OCI-LY1 (cell line): ENCODE measurements around the gene PRCD.

ENCODE experiments used
- H2AFZ ChIP-seq: fragments of 200-600 bp; sonication (generic), shearing (Covaris generic); 2 replicates; pipeline ENCODE4 v1.6.0; 2014; ENCODE audit warnings: antibody characterized with exemption, mild to moderate bottlenecking, low read length
- H3F3A ChIP-seq: fragments of 200-600 bp; sonication (generic), shearing (Covaris generic); 2 replicates; pipeline ENCODE4 v1.6.0; 2014; ENCODE audit warnings: mild to moderate bottlenecking, antibody characterized with exemption, low read length, moderate library complexity; ENCODE audit not compliant: insufficient read depth
- H3K27ac ChIP-seq: fragments of 200-600 bp; sonication (generic); 2 replicates; pipeline ENCODE4 v1.5.1; 2014; ENCODE audit warnings: low read length, mixed run types, mild to moderate bottlenecking, low read depth; ENCODE audit not compliant: poor library complexity, severe bottlenecking
- H3K27me3 ChIP-seq: fragments of 200-600 bp; sonication (generic); 2 replicates; pipeline ENCODE4 v1.6.0; 2014; ENCODE audit warnings: antibody characterized with exemption, mild to moderate bottlenecking, low read length, moderate library complexity; ENCODE audit not compliant: insufficient read depth
- H3K36me3 ChIP-seq: fragments of 200-600 bp; sonication (generic); 2 replicates; pipeline ENCODE4 v1.6.1; 2014; ENCODE audit warnings: mild to moderate bottlenecking, antibody characterized with exemption, low read length, moderate library complexity, mixed read lengths; ENCODE audit not compliant: insufficient read depth
- H3K4me1 ChIP-seq: fragments of 200-600 bp; sonication (generic); 2 replicates; pipeline ENCODE4 v1.5.1; 2014; ENCODE audit warnings: mild to moderate bottlenecking, low read length, moderate library complexity; ENCODE audit not compliant: insufficient read depth, severe bottlenecking
- H3K4me2 ChIP-seq: fragments of 200-600 bp; sonication (generic), shearing (Covaris generic); 2 replicates; pipeline ENCODE4 v1.6.1; 2014; ENCODE audit warnings: low read length
- H3K4me3 ChIP-seq: fragments of 200-600 bp; sonication (generic); 2 replicates; pipeline ENCODE4 v1.5.1; 2014; ENCODE audit warnings: low read length, low read depth, mild to moderate bottlenecking, mixed read lengths; ENCODE audit not compliant: poor library complexity, severe bottlenecking
- H3K79me2 ChIP-seq: fragments of 200-600 bp; shearing (Covaris generic); 2 replicates; pipeline ENCODE4 v1.6.1; 2016; ENCODE audit warnings: mixed run types, low read length, mixed read lengths; ENCODE audit not compliant: insufficient read depth
- H3K9ac ChIP-seq: fragments of 200-600 bp; sonication (generic), shearing (Covaris generic); 2 replicates; pipeline ENCODE4 v1.6.1; 2014; ENCODE audit warnings: mild to moderate bottlenecking, low read length, mixed read lengths
- H3K9me2 ChIP-seq: fragments of 200-600 bp; sonication (generic), shearing (Covaris generic); 2 replicates; pipeline ENCODE4 v1.6.1; 2014; ENCODE audit warnings: low read depth, mild to moderate bottlenecking, low read length, mixed read lengths
- H3K9me3 ChIP-seq: fragments of 200-600 bp; shearing (Covaris generic); 2 replicates; pipeline ENCODE4 v1.6.1; 2014; ENCODE audit warnings: low read length, mixed read lengths
- H4K20me1 ChIP-seq: fragments of 200-600 bp; sonication (generic), shearing (Covaris generic); 2 replicates; pipeline ENCODE4 v1.6.0; 2016; ENCODE audit warnings: mild to moderate bottlenecking, low read length; ENCODE audit not compliant: insufficient read depth
- EZH2 ChIP-seq: fragments of 200-600 bp; sonication (generic), shearing (Covaris generic); IDR thresholded peaks from 2 replicates; pipeline ENCODE4 v1.8.0; 2017; ENCODE audit warnings: borderline replicate concordance, mixed run types, mild to moderate bottlenecking, antibody characterized with exemption, low read length, moderate library complexity, mixed read lengths
- TF ChIP-seq, protein P1 (sequence below): fragments of 200-600 bp; sonication (generic), shearing (Covaris generic); IDR thresholded peaks from 2 replicates; pipeline ENCODE4 v1.5.1; 2017; ENCODE audit warnings: mild to moderate bottlenecking, antibody characterized with exemption, low read length, moderate library complexity, mixed read lengths

The PRCD gene

DNA sequence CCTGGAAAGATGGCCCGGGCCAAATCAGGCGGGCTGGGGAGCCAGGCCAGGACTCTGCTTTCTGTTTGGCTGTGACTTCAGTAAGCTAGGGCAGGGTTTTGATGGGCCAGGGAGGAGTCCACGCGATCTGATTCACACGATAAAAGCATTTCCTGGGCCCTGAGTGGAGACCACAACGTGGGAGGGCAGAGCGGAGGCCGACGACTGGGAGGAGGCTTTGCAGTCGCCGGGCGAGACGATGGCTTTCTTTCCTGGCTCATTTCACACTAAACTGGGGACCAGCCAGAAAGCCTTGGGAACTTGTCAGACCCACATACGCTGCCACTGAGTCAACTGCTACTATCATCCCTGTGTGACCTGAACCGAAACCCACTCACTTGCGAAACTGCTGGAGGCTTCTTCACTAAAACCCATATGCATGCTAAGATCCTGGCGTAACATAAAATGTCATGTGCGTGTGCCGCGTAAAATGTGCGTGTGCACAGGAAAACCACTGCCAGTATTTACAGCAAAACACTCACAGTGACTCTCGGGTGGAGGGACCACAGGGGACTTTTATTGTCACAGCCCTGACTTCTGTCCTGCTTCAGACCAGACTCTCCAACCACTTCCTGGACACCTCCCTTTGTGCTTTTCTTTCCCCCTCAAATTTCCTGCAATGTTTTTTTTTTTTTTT, 24.4 kb upstream of the PRCD start:
- H3K9ac ChIP-seq: no peak overlapping the region
- H2AFZ ChIP-seq: no peak overlapping the region
- no peak overlapping the region for H3K27ac ChIP-seq

GRCh38 chr17:76517638-76518038, 22.2 kb upstream of the PRCD start:
- TF ChIP-seq EZH2: no peak
- TF ChIP-seq, protein P1, sequence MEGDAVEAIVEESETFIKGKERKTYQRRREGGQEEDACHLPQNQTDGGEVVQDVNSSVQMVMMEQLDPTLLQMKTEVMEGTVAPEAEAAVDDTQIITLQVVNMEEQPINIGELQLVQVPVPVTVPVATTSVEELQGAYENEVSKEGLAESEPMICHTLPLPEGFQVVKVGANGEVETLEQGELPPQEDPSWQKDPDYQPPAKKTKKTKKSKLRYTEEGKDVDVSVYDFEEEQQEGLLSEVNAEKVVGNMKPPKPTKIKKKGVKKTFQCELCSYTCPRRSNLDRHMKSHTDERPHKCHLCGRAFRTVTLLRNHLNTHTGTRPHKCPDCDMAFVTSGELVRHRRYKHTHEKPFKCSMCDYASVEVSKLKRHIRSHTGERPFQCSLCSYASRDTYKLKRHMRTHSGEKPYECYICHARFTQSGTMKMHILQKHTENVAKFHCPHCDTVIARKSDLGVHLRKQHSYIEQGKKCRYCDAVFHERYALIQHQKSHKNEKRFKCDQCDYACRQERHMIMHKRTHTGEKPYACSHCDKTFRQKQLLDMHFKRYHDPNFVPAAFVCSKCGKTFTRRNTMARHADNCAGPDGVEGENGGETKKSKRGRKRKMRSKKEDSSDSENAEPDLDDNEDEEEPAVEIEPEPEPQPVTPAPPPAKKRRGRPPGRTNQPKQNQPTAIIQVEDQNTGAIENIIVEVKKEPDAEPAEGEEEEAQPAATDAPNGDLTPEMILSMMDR: no peak
- no peak overlapping the region for H3K4me2 ChIP-seq
- H3K79me2 ChIP-seq: no peaks in the 10 kb centered on the region
- no peak overlapping the region for H2AFZ ChIP-seq
- H3K9me3 ChIP-seq: no peaks in the 10 kb centered on the region
- H3K9me2 ChIP-seq: no peaks in the 10 kb centered on the region
- H3K9ac ChIP-seq: no peak overlapping the region
- no peaks in the 10 kb centered on the region for H3F3A ChIP-seq
- no peaks in the 10 kb centered on the region for H3K36me3 ChIP-seq
- H3K27me3 ChIP-seq: no peaks in the 10 kb centered on the region; the same call in 1 of the 2 replicates
- H4K20me1 ChIP-seq: no peaks in the 10 kb centered on the region
- H3K27ac ChIP-seq: no peak overlapping the region
- H3K4me3 ChIP-seq: no peak overlapping the region
- peaks cover 4% of the 10 kb centered on the region for H3K4me1 ChIP-seq

More for the DNA sequence above, 24.4 kb upstream of the PRCD start:
- Histone ChIP-seq H3K4me3 (no peak overlapping the region), H3K27me3 (no peaks in the 10 kb centered on the region; the same call in 1 of the 2 replicates), H3F3A (no peaks in the 10 kb centered on the region), H3K79me2 (no peaks in the 10 kb centered on the region), H3K9me3 (no peaks in the 10 kb centered on the region), H4K20me1 (no peaks in the 10 kb centered on the region), H3K4me1 (peaks cover 4% of the 10 kb centered on the region), H3K36me3 (no peaks in the 10 kb centered on the region), H3K4me2 (no peak overlapping the region; the same call in 1 of the 2 replicates), H3K9me2 (no peaks in the 10 kb centered on the region)
- TF ChIP-seq, protein P1: no peak
- TF ChIP-seq EZH2: no peak

DNA sequence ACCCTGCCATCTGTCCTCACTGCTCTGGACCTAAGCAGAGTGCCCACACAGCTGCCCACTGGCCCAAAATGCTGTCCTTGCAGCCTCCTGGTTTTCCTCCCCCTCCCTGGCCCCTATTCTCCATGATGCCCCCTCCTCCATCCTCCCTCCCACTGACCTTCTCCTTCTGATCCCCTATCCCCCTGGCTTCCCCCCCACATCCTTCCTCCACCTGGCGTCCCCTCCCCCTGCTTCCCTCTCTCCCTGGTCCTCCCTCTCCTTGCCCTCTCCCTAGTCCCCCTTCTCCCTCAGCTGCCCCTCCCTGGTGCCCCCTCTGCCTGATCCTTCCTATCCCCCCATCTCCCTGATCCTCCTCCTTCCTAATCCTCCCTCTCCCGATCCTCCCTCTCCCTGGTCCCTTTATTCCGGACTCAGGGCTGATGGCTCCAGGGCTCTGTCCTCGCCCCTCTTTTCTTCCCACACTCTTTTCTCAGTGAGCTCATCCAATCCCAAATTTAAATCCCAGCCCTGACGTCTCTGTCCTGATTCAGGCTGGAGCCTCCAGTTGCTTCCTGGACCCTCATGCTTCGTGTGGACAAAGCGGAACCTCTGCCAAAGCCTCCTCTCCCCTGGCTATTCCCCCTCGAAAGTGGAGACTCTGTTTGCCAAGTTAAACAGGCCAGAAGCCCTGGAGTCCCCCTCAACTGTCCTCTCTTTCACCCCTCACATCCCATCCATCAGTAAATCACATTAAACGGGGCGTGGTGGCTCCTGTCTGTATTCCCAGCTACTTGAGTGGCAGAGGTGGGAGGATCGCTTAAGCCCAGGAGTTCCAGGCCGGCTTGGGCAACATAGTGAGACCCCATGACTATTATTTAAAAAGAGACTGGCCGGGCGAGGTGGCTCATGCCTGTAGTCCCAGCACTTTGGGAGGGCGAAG, 20.5 kb upstream of the PRCD start:
- TF ChIP-seq, protein P1: no peak
- no peak for TF ChIP-seq EZH2
- Histone ChIP-seq H3K9ac (no peak overlapping the region), H3K27ac (no peak overlapping the region), H3K9me2 (no peaks in the 10 kb centered on the region), H3K27me3 (no peaks in the 10 kb centered on the region; the same call in 1 of the 2 replicates), H4K20me1 (no peaks in the 10 kb centered on the region), H3K4me1 (peaks cover 4% of the 10 kb centered on the region), H2AFZ (no peak overlapping the region), H3K36me3 (no peaks in the 10 kb centered on the region), H3K4me2 (no peak overlapping the region), H3K79me2 (no peaks in the 10 kb centered on the region), H3K9me3 (no peaks in the 10 kb centered on the region), H3F3A (no peaks in the 10 kb centered on the region), H3K4me3 (no peak overlapping the region)
